Measurements from ENCODE around the gene ASNS.

The ASNS gene

GRCh38 chr7:97818066-97818663 is 54.0 kb downstream of the ASNS start:
- Histone ChIP-seq H3F3A (ENCODE audit: control insufficient read depth, insufficient read depth) (no peaks in the 10 kb centered on the region), H3K79me2 (ENCODE audit: control insufficient read depth, low read length) (no peaks in the 10 kb centered on the region), H3K36me3 (ENCODE audit: control insufficient read depth, low read length) (no peaks in the 10 kb centered on the region), H3K27ac (ENCODE audit: low read depth, low read length) (no peak overlapping the region), H3K9me3 (ENCODE audit: control insufficient read depth, insufficient read depth, low read length) (no peaks in the 10 kb centered on the region), H3K27me3 (ENCODE audit: control insufficient read depth, low read length) (0 out of 2 replicates have a peak, but pooled peaks cover 2% of the 10 kb centered on the region), H3K9me2 (replicated peaks; ENCODE audit: control insufficient read depth, low read length) (no peaks in the 10 kb centered on the region), H4K20me1 (ENCODE audit: control insufficient read depth, insufficient read depth, low read depth, low read length) (no peaks in the 10 kb centered on the region), H3K4me2 (ENCODE audit: low read length) (no peak overlapping the region), H3K4me1 (ENCODE audit: control insufficient read depth, low read length) (no peaks in the 10 kb centered on the region), H3K4me3 (ENCODE audit: low read length) (no peak overlapping the region)
- TF ChIP-seq EZH2phosphoT487 (IDR thresholded peaks at IDR 0.05; ENCODE audit: borderline replicate concordance, low read length), result no peak
- no peak for TF ChIP-seq CTCF (IDR thresholded peaks at IDR 0.05; ENCODE audit: low read depth, low read length, poor library complexity, severe bottlenecking)

Measured in DOHH2 (cell line).